Prostate gland (tissue), 2 donors: ENCODE results near the gene NXPE3.
"Not testable (repeated sequence)": the region's sequence is repeated elsewhere in the genome, so short reads cannot be mapped to it uniquely, and the experiment has no call there.

Experiments used
- CTCF ChIP-seq, 4 experiments: fragments of 200-600 bp in 2 of 4; fragments of 450-650 bp in 2 of 4; sonication (generic) in 2 of 4; IDR thresholded peaks; 1 replicate in 3 of 4; 2 replicates in 1 of 4; pipeline ENCODE4 v1.5.1; 2016 to 2019; ENCODE audit warnings: antibody characterized with exemption in 4 of 4, mild to moderate bottlenecking in 2 of 4, moderate library complexity in 2 of 4
- POLR2A ChIP-seq: fragments of 450-650 bp; IDR thresholded peaks from one replicate; pipeline ENCODE4 v1.6.1; 2016; ENCODE audit warnings: antibody characterized with exemption, mild to moderate bottlenecking

GRCh38 chr3:101745934-101746333 is 33.1 kb upstream of the NXPE3 start:
- TF ChIP-seq CTCF (IDR thresholded peaks at IDR 0.05); POLR2A: not testable (repeated sequence)
